Measurements from ENCODE around the gene C2orf81. TPM values are rescaled to one million over a fixed set of nuclear protein-coding genes. Genes with fewer than 3 reads are reported as not detected.

The C2orf81 gene
- total and polyA plus RNA-seq, 7 donors, result 0.06 to 0.46 (median 0.34) TPM

- ATAC-seq (peak in 1 of 4 donors; percentile 1), DNase-seq (no peak)
- Histone ChIP-seq H3K27me3 (ENCODE audit: insufficient read depth in 3 of 3, low read length in 2 of 3) (peaks cover 0 to 30% (median 19%) of the 10 kb centered on the region in 3 donors), H3K9me3 (no peaks in the 10 kb centered on the region), H3K36me3 (ENCODE audit: insufficient read depth in 1 of 2, low read depth in 1 of 2) (no peaks in the 10 kb centered on the region), H3K27ac (no peak overlapping the region), H3K4me3 (peak overlapping the region; percentile 64), H3K4me1 (no peaks in the 10 kb centered on the region)
- 14 to 22% (median 21%) methylated on average over 3 of the region's 3 CpGs for WGBS, 3 donors
- intact Hi-C loops (cut with DNase I), result no loop called here
- TF ChIP-seq, protein P1, sequence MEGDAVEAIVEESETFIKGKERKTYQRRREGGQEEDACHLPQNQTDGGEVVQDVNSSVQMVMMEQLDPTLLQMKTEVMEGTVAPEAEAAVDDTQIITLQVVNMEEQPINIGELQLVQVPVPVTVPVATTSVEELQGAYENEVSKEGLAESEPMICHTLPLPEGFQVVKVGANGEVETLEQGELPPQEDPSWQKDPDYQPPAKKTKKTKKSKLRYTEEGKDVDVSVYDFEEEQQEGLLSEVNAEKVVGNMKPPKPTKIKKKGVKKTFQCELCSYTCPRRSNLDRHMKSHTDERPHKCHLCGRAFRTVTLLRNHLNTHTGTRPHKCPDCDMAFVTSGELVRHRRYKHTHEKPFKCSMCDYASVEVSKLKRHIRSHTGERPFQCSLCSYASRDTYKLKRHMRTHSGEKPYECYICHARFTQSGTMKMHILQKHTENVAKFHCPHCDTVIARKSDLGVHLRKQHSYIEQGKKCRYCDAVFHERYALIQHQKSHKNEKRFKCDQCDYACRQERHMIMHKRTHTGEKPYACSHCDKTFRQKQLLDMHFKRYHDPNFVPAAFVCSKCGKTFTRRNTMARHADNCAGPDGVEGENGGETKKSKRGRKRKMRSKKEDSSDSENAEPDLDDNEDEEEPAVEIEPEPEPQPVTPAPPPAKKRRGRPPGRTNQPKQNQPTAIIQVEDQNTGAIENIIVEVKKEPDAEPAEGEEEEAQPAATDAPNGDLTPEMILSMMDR (IDR thresholded peaks at IDR 0.05), result no peak
These were observed 18.0 kb upstream of the C2orf81 start for GRCh38 chr2:74439373-74439772.

DNA sequence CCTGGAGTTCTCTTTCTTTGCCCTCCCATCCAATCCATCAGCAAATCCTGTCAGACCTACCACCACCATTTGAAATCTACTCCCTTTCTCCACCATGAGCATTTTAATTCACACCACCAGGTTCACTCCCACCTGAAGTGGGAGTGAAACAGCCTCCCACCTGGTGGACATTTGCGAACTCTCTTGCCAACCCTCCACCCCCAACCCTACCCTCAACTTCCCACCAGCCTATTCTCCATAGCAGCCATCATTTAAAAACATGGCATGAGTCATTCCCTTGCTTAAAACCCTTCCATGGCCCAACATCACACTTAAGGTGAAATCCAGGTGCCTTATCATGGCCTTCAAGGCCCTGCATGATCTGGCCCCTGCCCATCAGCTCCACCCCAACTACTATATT, 16.8 kb upstream of the C2orf81 start:
- peaks cover 0 to 24% (median 19%) of the 10 kb centered on the region in 3 donors for H3K27me3 ChIP-seq (ENCODE audit: insufficient read depth in 3 of 3, low read length in 2 of 3)
- H3K9me3 ChIP-seq, result no peaks in the 10 kb centered on the region
- no peaks in the 10 kb centered on the region for H3K4me1 ChIP-seq
- ATAC-seq, result no peak
- no peak overlapping the region for H3K4me3 ChIP-seq
- TF ChIP-seq, protein P1 (IDR thresholded peaks at IDR 0.05), result no peak
- no peak overlapping the region for H3K27ac ChIP-seq
- intact Hi-C loops (cut with DNase I), result no loop called here
- no peaks in the 10 kb centered on the region for H3K36me3 ChIP-seq (ENCODE audit: insufficient read depth in 1 of 2, low read depth in 1 of 2)
- WGBS, 3 donors, result 83 to 93% (median 92%) methylated on average over 1 of the region's 1 CpG
- DNase-seq, result no peak

- DNase-seq, result no peak
- WGBS, 3 donors, result 60 to 68% (median 64%) methylated on average over 6 of the region's 6 CpGs
- intact Hi-C loops (cut with DNase I), result no loop called here
- Histone ChIP-seq H3K27ac (no peak overlapping the region), H3K4me1 (no peaks in the 10 kb centered on the region), H3K36me3 (ENCODE audit: insufficient read depth in 1 of 2, low read depth in 1 of 2) (peaks cover 0 to 3% of the 10 kb centered on the region in 2 donors), H3K9me3 (no peaks in the 10 kb centered on the region), H3K27me3 (ENCODE audit: insufficient read depth in 3 of 3, low read length in 2 of 3) (peaks cover 0 to 14% (median 14%) of the 10 kb centered on the region in 3 donors), H3K4me3 (peak overlapping the region; percentile 7)
- TF ChIP-seq, protein P1 (IDR thresholded peaks at IDR 0.05), result no peak
- no peak for ATAC-seq
These were observed 15.7 kb upstream of the C2orf81 start for GRCh38 chr2:74436848-74437695.

- WGBS, 3 donors, result 46 to 67% (median 49%) methylated on average over 42 to 43 of the region's 43 CpGs
- intact Hi-C loops (cut with DNase I), result no loop called here
- ATAC-seq, result no peak
- peak overlapping the region; percentile 7 for H3K4me3 ChIP-seq
- H3K9me3 ChIP-seq, result no peaks in the 10 kb centered on the region
- no peak for DNase-seq
- TF ChIP-seq, protein P1 (IDR thresholded peaks at IDR 0.05), result no peak
- no peak overlapping the region for H3K27ac ChIP-seq
- H3K36me3 ChIP-seq (ENCODE audit: insufficient read depth in 1 of 2, low read depth in 1 of 2), result peaks cover 0 to 11% of the 10 kb centered on the region in 2 donors
- H3K27me3 ChIP-seq (ENCODE audit: insufficient read depth in 3 of 3, low read length in 2 of 3), result peaks cover 0 to 12% (median 6%) of the 10 kb centered on the region in 3 donors
- no peaks in the 10 kb centered on the region for H3K4me1 ChIP-seq
These were observed 14.8 kb upstream of the C2orf81 start for GRCh38 chr2:74436111-74436805.

Measured in psoas muscle (tissue), 8 donors.